HG03097 (cell line): ENCODE measurements around the gene KLHDC9.

ENCODE experiments used
- ATAC-seq: cut with Tn5 transposase; IDR thresholded peaks from one replicate; pipeline ENCODE4 v1.9.1; 2021; ENCODE audit not compliant: unreplicated experiment, low FRiP score

The KLHDC9 gene

DNA sequence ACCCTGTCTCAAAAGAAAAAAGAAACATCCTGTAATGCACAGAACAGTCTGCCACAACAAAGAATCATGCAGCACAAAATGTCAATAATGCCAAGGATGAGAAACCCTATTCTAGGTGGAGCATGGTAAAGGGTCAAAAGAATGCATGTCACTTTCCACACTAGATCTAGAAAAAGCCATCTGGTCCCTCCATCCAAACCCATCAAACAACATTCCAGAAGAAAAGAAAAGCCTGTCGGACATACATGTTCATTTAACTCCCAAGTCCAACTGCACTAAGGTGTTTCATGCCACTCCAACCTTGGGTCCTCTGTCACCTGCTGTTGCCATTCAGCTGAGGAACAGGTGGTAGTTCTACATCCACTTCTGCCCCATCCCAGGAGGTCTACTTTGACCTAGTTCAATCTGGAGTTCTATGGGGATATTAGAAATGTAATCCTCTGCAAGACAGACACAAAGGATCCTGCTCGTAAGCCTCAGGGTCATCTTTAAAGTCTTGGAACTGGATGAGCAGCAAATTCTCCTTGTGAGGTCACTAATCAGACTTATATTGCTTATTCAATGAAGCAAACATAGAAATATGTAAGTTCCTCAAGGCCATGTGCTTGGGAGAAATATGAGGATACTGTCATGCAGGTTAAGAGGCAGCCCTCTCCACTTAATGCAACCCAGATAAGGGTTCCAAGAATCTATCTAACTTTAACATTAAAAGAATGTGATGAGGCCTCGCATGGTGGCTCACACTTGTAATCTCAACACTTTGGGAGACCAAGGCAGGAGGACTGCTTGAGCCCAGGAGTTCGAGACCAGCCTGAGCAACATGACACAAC, 30.6 kb downstream of the KLHDC9 start:
- ATAC-seq, result no peak

DNA sequence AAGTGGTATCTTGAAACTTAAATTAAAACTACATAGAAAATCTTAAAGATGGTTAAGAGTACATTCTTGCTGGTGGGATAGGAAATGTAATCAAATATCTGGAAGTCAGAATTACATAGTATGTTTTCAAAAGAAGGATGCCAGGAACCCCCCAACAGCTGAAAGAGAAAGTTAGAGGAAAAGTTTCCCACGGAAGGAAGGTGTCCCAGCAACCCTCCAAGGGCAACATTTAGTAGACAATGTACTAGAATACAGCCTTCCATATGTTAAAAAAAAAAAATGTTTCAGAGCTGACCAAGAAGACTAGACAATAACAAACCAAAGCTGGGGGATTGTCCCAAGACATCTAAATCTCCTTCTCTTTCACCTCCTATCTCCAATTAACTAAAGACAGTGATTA, 32.1 kb downstream of the KLHDC9 start:
- no peak for ATAC-seq

DNA sequence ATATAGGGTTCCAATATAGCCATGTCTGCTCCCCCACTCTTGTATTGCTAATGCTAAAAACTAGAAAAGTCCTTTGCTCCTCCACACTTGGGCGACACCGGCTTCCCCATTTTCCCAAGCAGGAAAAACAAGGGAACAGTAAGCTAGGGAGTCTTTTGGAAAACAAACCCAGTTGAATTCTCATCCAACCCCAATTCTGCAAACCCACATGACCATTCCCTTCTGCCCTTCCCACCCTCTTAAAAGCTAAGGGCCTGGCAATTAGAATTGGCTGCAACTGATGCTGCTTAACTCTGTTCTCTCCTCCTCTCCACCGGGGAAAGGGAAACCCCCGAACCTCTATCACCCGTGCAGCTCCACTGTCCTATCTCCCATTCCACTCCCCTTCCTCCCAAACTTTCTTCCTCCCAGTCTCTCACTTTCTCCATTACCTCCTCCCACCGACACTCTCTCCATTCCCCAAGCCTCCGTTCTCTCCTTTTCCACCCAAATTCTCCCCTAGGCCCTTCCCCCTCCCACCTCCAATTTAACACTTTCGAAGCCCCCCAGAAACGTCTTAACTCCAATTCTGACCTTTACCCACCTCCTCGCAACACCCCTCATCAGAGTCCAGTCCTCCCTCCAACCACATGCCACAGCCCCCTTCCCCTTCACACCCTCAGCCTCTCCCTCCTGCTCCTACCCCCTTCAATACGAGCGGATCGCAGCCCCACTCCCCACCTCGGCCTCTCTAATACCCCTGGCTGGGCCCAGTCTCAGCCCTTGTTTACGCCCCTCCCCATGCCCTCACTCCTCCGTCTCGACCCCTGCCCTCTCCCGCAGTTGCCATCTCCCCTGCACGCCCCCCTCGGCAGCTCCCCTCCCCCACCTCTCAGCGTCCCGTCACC, 33.6 kb downstream of the KLHDC9 start:
- ATAC-seq, result no peak

DNA sequence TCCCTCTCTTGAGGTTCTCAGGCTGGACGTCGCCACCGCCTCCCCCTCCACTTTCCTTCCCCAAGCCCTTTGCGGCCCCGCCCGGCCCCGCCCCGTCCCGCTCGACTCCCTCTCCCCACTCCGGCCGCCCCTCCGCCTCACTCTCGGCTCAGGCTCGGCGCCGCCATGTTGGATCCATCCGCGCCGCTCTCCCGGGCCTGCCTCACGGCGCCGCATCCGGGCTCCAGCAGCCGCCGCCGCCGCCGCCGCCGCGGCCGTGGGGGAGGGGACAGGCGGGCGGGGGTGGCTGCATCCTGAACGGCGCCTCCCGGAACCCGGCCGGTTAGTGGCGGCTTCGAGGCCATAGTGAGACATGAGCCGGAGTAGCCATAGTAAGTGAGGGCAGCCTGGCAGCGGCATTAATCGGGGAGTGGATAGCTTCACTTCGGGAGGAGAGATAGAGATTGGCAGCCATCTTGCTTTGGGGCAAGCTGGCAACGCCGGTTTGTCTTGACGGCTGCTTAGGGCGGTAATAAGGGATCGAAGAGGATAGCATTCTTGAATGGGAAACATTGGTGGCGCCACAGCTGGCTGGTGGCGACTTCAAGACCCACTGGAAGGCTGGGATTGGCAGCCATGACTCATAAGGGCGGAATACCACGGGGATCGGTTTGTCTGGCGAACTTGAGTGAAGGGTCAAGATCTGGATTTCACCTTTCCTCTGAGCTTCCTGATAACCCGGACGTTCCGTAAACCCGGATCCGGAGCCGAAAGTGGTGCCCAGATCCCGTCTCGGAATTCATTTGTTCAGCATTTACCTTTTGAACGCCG, 34.5 kb downstream of the KLHDC9 start, which contains the start of gene DEDD:
DEDD (minus strand) TSS at position 258 of the 810 bp plus-strand sequence. CDS start 8,205 bp downstream, outside the sequence.
- peak; percentile 92 for ATAC-seq

DNA sequence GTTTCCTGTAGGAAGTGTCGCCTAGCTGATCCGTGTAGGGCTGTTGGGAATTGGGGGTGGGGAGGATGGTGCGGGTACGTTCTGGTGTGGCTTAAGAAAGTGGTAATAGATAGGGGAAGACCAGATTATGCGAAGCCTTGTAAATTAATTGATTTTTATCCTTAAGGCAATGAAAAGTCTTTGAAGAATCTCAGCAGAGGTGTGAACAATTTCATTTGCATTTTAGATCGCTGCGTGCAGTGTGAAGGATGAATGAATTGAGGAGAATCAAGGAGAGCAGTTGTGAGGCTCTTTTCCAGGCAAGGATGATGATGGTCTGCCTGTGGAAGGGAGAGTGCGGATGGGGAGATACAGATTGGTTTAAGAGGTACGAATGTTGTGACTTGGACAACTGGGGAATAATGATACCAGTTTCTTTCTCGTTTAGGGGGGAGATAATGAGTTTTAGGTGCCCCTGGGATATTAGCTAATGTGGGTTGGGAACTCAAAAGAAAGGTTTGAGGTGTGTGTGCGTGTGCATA, 35.1 kb downstream of the KLHDC9 start:
- no peak for ATAC-seq

DNA sequence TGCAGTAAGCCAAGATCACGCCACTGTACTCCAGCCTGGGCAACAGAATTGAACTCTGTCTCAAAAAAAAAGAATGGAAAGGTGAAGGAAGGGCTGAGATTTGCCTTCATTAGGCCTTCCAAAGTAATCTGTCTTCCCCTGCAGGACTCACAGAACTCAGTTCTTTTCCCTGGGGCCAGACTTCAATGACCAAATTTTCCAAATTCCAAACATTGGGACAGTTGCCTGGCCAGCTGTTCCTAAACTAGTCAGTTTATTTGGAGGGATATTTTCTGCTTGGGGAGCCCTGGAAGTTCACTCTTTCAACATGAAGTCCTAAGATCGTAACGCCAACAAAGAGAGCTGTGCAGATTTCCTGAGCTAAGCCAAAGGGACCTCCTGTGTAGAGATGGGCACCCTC, 39.7 kb downstream of the KLHDC9 start:
- no peak for ATAC-seq

DNA sequence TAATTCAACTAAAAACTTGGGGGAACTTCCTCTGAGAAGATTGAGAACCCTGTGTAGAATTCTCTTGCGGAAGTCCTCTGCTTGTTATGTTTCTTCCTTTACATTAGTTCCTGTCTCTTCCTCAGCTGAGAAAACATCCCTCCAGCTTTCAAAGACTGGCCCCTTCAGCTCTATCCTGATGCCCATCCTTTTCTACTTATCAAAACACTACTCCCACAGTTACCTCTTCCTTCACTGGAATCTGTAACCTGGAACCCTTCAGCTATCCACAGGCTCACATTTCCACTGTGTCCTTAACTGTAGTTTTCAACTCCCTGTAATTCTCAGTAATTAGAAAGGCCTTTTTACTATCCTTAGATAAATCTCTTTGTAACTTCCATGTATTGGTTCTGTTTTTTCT, 40.3 kb downstream of the KLHDC9 start:
- no peak for ATAC-seq

DNA sequence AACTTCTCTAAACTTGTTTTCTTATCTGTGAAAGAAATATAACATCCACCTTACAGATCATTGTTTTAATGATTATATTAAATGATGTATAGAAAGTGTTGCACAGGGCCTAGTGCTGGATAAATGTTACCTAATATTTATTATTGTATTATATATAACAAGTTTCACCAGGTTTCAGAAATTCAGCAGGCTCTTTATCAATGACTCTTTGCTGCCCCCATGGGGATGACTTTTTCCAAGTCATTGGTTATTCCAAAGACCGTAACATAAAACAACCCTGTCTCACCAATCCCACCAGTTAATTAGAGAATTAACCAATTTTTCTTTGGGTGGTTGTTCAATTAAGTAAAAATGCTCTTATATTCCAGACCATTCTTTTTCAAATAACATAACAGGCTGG, 41.6 kb downstream of the KLHDC9 start:
- no peak for ATAC-seq

DNA sequence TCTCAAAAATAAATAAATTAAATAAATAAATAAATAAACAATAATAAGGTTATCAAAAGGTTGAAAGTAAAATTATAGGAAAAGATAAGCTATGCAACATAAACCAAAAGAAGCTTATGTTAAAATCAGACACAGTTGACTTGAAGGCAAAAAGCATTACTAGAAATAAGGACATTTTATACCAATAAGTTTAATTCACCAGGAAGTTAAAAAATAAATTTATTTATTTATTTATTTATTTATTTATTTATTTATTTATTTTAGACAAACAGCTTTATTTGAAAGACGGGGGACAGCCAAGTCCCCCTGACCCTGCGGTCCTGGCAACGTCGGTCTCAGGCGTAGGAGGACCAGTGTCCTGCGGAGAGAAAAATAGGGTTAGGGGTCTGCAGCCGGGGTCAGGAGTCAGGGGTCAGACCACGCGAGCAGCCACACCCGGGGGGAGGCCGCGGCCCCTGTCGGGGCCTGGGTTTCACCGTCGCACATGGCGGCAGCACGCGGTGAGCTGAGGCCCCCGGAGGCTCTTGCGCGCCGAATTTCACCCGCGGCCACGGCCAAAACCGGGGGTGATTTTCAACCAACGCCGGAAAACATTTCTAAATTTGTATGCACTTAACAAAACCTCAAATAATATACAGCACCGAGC, 42.7 kb downstream of the KLHDC9 start:
- no peak for ATAC-seq

DNA sequence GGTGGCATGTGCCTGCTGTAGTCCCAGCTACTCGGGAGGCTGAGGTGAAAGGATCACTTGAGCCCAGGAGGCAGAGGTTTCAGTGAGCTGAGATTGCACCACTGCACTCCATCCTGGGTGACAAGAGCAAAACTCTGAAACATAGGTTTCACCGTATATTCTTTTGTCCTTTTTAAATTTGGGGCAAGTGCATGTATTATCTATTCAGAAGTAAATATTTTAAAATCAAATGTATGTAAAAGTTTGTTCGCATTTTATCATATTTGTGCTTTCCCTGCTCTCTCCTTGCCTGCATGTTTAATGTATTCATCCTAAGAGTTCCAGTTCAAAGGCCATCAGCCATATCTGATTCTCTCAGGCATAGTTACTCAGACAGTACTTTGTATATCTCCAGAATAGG, 47.7 kb downstream of the KLHDC9 start:
- no peak for ATAC-seq
